Adrenal gland (tissue), 5 donors: ENCODE results near the gene ATF3.

Experiments used
- POLR2A ChIP-seq, 2 donors: fragments of 450-650 bp; IDR thresholded peaks; one replicate each; pipeline ENCODE4 v1.6.1; 2017; ENCODE audit warnings: antibody characterized with exemption in 2 of 2, mild to moderate bottlenecking in 2 of 2, moderate library complexity in 1 of 2
- TF ChIP-seq, protein P1 (sequence below), 6 experiments: fragments of 450-650 bp in 4 of 6; fragments of 200-600 bp in 2 of 6; sonication (generic) in 1 of 6; IDR thresholded peaks; 1 replicate in 5 of 6; 2 replicates in 1 of 6; pipeline versions ENCODE4 v1.5.1 to v1.8.0; 2016 to 2021; ENCODE audit warnings: antibody characterized with exemption in 6 of 6, mild to moderate bottlenecking in 2 of 6, moderate library complexity in 1 of 6
- donor health status: DM: no; HTN: no; CAD: no.

DNA sequence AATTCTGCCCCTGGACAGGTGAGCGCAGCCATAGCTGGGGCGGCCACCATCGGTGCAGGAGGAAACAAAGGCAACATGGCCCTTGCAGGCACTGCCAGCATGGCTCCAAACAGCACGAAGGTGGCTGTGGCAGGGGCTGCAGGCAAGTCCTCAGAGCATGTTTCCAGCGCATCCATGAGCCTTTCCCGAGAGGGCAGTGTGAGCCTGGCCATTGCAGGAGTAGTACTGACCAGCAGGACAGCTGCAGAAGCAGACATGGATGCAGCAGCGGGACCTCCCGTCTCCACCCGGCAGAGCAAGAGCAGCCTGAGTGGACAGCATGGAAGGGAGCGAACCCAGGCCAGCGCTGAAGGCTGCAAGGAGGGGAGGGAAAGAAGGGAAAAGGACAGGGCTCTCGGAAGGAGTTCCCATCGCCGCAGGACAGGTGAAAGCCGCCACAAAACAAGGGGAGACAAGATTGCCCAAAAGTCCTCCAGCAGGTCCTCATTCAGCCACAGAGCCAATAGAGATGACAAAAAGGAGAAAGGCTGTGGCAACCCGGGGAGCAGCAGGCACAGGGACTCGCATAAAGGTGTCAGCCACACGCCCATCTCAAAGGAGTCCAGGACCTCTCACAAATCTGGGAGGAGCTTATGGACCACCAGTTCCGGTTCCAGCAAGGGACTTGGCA lies 17.4 kb downstream of the ATF3 start:
- TF ChIP-seq, protein P1, sequence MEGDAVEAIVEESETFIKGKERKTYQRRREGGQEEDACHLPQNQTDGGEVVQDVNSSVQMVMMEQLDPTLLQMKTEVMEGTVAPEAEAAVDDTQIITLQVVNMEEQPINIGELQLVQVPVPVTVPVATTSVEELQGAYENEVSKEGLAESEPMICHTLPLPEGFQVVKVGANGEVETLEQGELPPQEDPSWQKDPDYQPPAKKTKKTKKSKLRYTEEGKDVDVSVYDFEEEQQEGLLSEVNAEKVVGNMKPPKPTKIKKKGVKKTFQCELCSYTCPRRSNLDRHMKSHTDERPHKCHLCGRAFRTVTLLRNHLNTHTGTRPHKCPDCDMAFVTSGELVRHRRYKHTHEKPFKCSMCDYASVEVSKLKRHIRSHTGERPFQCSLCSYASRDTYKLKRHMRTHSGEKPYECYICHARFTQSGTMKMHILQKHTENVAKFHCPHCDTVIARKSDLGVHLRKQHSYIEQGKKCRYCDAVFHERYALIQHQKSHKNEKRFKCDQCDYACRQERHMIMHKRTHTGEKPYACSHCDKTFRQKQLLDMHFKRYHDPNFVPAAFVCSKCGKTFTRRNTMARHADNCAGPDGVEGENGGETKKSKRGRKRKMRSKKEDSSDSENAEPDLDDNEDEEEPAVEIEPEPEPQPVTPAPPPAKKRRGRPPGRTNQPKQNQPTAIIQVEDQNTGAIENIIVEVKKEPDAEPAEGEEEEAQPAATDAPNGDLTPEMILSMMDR (IDR thresholded peaks at IDR 0.05), result no peak
- TF ChIP-seq POLR2A (IDR thresholded peaks at IDR 0.05), result no peak
